Stimulated activated CD4-positive, alpha-beta T cell treated with anti-CD3 and anti-CD28 coated beads, Interleukin-12 subunit alpha, Interleukin-12 subunit beta, amount 100 ng/mL, for 4 hours (primary cell): ENCODE data around the gene ZNF462.

Experiments used
- DNase-seq: peaks from one replicate; pipeline ENCODE4 v3.0.0-alpha.2; 2020

ZNF462 gene

GRCh38 chr9:107018861-107019545 is 156.0 kb downstream of the ZNF462 start:
- DNase-seq: no peak

- no peak for DNase-seq
These were observed 157.1 kb downstream of the ZNF462 start for GRCh38 chr9:107020040-107020530.

- DNase-seq: no peak
These were observed 161.2 kb downstream of the ZNF462 start for GRCh38 chr9:107024193-107024592.

GRCh38 chr9:107025260-107026035 is 162.5 kb downstream of the ZNF462 start:
- DNase-seq: no peak

- no peak for DNase-seq
These were observed 166.2 kb downstream of the ZNF462 start for GRCh38 chr9:107029146-107029545.

GRCh38 chr9:107033966-107034365 is 171.0 kb downstream of the ZNF462 start:
- no peak for DNase-seq

- DNase-seq: no peak
These were observed 171.9 kb downstream of the ZNF462 start for GRCh38 chr9:107034831-107035230.

GRCh38 chr9:107036367-107036766 is 173.4 kb downstream of the ZNF462 start:
- DNase-seq: no peak

GRCh38 chr9:107039542-107039941 is 176.6 kb downstream of the ZNF462 start:
- DNase-seq: no peak

- DNase-seq: no peak
These were observed 179.6 kb downstream of the ZNF462 start for GRCh38 chr9:107042606-107043005.

- DNase-seq: no peak
These were observed 180.9 kb downstream of the ZNF462 start for GRCh38 chr9:107043886-107044285.

GRCh38 chr9:107044872-107045271 is 181.9 kb downstream of the ZNF462 start:
- no peak for DNase-seq

- DNase-seq: no peak
These were observed 183.7 kb downstream of the ZNF462 start for GRCh38 chr9:107046692-107047091.

- DNase-seq: no peak
These were observed 186.3 kb downstream of the ZNF462 start for GRCh38 chr9:107049046-107049802.

- no peak for DNase-seq
These were observed 186.8 kb downstream of the ZNF462 start for GRCh38 chr9:107049803-107050184.

GRCh38 chr9:107051392-107051791 is 188.4 kb downstream of the ZNF462 start:
- DNase-seq: no peak

- DNase-seq: no peak
These were observed 191.2 kb downstream of the ZNF462 start for GRCh38 chr9:107054146-107054545.

GRCh38 chr9:107059220-107059619 is 196.3 kb downstream of the ZNF462 start:
- DNase-seq: no peak

GRCh38 chr9:107060062-107060461 is 197.1 kb downstream of the ZNF462 start:
- DNase-seq: no peak
